PC-3 (cell line): ENCODE data around the gene MEI1. TPM values are rescaled to one million over a fixed set of nuclear protein-coding genes. Genes with fewer than 3 reads are reported as not detected.

Source experiments
- ATAC-seq: fragments of 200-7000 bp; cut with Tn5 transposase; 2 replicates; pipeline ENCODE4 v1.9.1; 2020; ENCODE audit warnings: mild to moderate bottlenecking, moderate library complexity
- BruUV-seq: library from RNA; stranded (reverse); fragments of 400-500 nt; replicated peaks from 2 replicates; lab custom pipeline; 2021; lab: Mats Ljungman, UMichigan
- CTCF ChIA-PET: fragments of 300-600 bp; sonication (Branson Sonifier 250); formaldehyde crosslinking; loops from one replicate; lab custom pipeline; 2022; ENCODE audit warnings: antibody characterized with exemption; lab: Charles Lee
- POLR2A ChIA-PET: fragments of 300-600 bp; sonication (Branson Sonifier 250); formaldehyde crosslinking; loops from one replicate; lab custom pipeline; 2022; ENCODE audit warnings: antibody characterized with exemption; ENCODE audit not compliant: unreplicated experiment; lab: Charles Lee
- DNase-seq: peaks from one replicate; pipeline ENCODE4 v3.0.0-alpha.2; 2015
- H2AFZ ChIP-seq: fragments of 300-600 bp; sonication (generic); 2 replicates; pipeline ENCODE4 v1.6.0; 2016; ENCODE audit warnings: antibody characterized with exemption, low read length
- H3F3A ChIP-seq: fragments of 300-600 bp; sonication (generic); one replicate; pipeline ENCODE4 v1.6.0; 2017; ENCODE audit warnings: antibody characterized with exemption, low read length, control low read depth, mild to moderate bottlenecking; ENCODE audit not compliant: unreplicated experiment
- H3K27ac ChIP-seq: fragments of 300-600 bp; sonication (generic); 2 replicates; pipeline ENCODE4 v1.5.1; 2016; ENCODE audit warnings: mild to moderate bottlenecking, low read length
- H3K27me3 ChIP-seq: fragments of 300-600 bp; sonication (generic); 2 replicates; pipeline ENCODE4 v1.6.1; 2016; ENCODE audit warnings: low read length, mixed read lengths
- H3K36me3 ChIP-seq: fragments of 300-600 bp; sonication (generic); 2 replicates; pipeline ENCODE4 v1.6.1; 2016; ENCODE audit warnings: low read depth, mixed run types, low read length, mixed read lengths
- H3K4me1 ChIP-seq: fragments of 300-600 bp; sonication (generic); 2 replicates; pipeline ENCODE4 v1.5.1; 2016; ENCODE audit warnings: low read length; ENCODE audit not compliant: insufficient read depth
- H3K4me2 ChIP-seq: fragments of 300-600 bp; sonication (generic); 2 replicates; pipeline ENCODE4 v1.6.0; 2016; ENCODE audit warnings: low read length
- H3K4me3 ChIP-seq: fragments of 300-600 bp; sonication (generic); 2 replicates; pipeline ENCODE4 v1.5.1; 2016; ENCODE audit warnings: mild to moderate bottlenecking, low read length, mixed read lengths
- H3K79me2 ChIP-seq: fragments of 300-600 bp; sonication (generic); 2 replicates; pipeline ENCODE4 v1.6.1; 2017; ENCODE audit warnings: low read length, mixed read lengths
- H3K9ac ChIP-seq: fragments of 300-600 bp; sonication (generic); 2 replicates; pipeline ENCODE4 v1.6.0; 2016; ENCODE audit warnings: mild to moderate bottlenecking, low read length
- H3K9me2 ChIP-seq: fragments of 300-600 bp; sonication (generic); replicated peaks from 2 replicates; pipeline ENCODE4 v1.6.1; 2016; ENCODE audit warnings: mixed run types, low read length, mixed read lengths
- H3K9me3 ChIP-seq: fragments of 300-600 bp; sonication (generic); 2 replicates; pipeline ENCODE4 v1.6.1; 2016; ENCODE audit warnings: low read length, mixed read lengths
- H4K20me1 ChIP-seq: fragments of 300-600 bp; sonication (generic); 2 replicates; pipeline ENCODE4 v1.6.1; 2016; ENCODE audit warnings: low read length, mixed read lengths
- EZH2 ChIP-seq: fragments of 300-600 bp; sonication (generic); IDR thresholded peaks from one replicate; pipeline ENCODE4 v1.6.1; 2017; ENCODE audit warnings: antibody characterized with exemption, mild to moderate bottlenecking, low read length; ENCODE audit not compliant: unreplicated experiment
- EZH2phosphoT487 ChIP-seq: fragments of 300-600 bp; sonication (generic); IDR thresholded peaks from 2 replicates; pipeline ENCODE4 v1.6.1; 2018; ENCODE audit warnings: mild to moderate bottlenecking, antibody characterized with exemption, low read length, borderline replicate concordance
- intact Hi-C: fragments of 100-400 bp; cut with micrococcal nuclease; formaldehyde crosslinking; loops from 2 replicates; pipeline ENCODE4 v1.9.0; 2023
- total RNA-seq: library from RNA; depleted of rRNA; stranded (reverse); fragments of >200 nt; gene quantifications from 2 replicates; pipeline ENCODE4 v1.2.3, GENCODE V29; 2014
- TF ChIP-seq, protein P1 (sequence below): fragments of 300-600 bp; sonication (generic); conservative IDR thresholded peaks from 2 replicates; pipeline ENCODE4 v1.5.1; 2017; ENCODE audit warnings: antibody characterized with exemption, low read depth, mild to moderate bottlenecking, low read length

MEI1 gene
- total RNA-seq, 1 experiment from 2014 or later = 1.4 TPM

DNA sequence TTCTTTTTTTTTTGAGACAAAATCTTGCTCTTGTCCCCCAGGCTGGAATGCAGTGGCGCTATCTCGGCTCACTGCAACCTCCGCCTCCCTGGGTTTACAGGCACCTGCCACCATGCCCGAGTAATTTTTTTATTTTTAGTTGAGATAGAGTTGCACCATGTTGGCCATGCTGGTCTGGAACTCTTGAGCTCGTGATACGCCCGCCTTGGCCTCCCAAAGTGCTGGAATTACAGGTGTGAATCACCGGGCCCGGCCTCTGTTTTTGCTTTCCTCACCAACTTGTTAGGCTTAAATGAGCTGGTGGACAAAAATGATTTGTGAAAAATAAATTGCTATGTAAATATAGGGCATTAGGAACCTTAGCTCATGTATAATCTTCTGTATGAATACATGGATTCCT is 3.5 kb downstream of the MEI1 start:
- Histone ChIP-seq H3K4me1 (no peaks in the 10 kb centered on the region), H3F3A (no peaks in the 10 kb centered on the region), H3K9me3 (no peaks in the 10 kb centered on the region), H3K36me3 (no peaks in the 10 kb centered on the region), H3K9me2 (no peaks in the 10 kb centered on the region), H3K4me2 (no peak overlapping the region), H3K27ac (no peak overlapping the region), H2AFZ (no peak overlapping the region), H3K9ac (no peak overlapping the region), H3K79me2 (no peaks in the 10 kb centered on the region), H4K20me1 (no peaks in the 10 kb centered on the region), H3K27me3 (no peaks in the 10 kb centered on the region), H3K4me3 (no peak overlapping the region)
- intact Hi-C loops = no loop called here
- POLR2A ChIA-PET = no interaction called here
- ATAC-seq (no peak), DNase-seq (no peak)
- no TSS peak for BruUV-seq
- CTCF ChIA-PET = no interaction called here
- TF ChIP-seq EZH2phosphoT487 = no peak
- no peak for TF ChIP-seq EZH2
- TF ChIP-seq, protein P1, sequence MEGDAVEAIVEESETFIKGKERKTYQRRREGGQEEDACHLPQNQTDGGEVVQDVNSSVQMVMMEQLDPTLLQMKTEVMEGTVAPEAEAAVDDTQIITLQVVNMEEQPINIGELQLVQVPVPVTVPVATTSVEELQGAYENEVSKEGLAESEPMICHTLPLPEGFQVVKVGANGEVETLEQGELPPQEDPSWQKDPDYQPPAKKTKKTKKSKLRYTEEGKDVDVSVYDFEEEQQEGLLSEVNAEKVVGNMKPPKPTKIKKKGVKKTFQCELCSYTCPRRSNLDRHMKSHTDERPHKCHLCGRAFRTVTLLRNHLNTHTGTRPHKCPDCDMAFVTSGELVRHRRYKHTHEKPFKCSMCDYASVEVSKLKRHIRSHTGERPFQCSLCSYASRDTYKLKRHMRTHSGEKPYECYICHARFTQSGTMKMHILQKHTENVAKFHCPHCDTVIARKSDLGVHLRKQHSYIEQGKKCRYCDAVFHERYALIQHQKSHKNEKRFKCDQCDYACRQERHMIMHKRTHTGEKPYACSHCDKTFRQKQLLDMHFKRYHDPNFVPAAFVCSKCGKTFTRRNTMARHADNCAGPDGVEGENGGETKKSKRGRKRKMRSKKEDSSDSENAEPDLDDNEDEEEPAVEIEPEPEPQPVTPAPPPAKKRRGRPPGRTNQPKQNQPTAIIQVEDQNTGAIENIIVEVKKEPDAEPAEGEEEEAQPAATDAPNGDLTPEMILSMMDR = no peak

DNA sequence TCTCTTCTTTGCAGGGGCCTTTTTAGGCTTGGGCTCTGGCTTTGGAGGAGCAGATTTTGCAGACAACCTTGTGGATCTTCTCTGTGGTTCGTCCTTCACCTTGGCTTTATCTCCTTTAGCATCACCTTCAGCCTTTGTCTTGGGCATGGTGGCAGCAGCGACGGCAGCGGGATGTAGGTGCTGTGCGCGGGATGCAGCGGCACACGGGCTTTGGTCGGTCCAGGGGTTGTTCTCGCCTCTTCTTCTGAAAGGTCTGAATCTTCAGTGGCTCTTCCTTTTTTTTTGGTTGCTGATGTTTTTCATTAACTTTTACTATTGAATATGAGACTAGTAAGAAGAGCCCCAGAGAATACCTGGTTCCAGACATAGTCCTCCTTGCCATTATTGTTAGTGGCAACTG is 10.0 kb downstream of the MEI1 start:
- no peak overlapping the region for H2AFZ ChIP-seq
- no peaks in the 10 kb centered on the region for H3K36me3 ChIP-seq
- no peaks in the 10 kb centered on the region for H3K27me3 ChIP-seq
- H3K79me2 ChIP-seq = no peaks in the 10 kb centered on the region
- H3F3A ChIP-seq = no peaks in the 10 kb centered on the region
- no peak overlapping the region for H3K4me2 ChIP-seq
- DNase-seq (no peak), ATAC-seq (no peak)
- no peaks in the 10 kb centered on the region for H3K9me2 ChIP-seq
- TF ChIP-seq, protein P1 = no peak
- TF ChIP-seq EZH2phosphoT487 (no peak), EZH2 (no peak)
- intact Hi-C loops = no loop called here
- H3K9ac ChIP-seq = no peak overlapping the region
- CTCF ChIA-PET = no interaction called here
- no peak overlapping the region for H3K4me3 ChIP-seq
- H3K9me3 ChIP-seq = no peaks in the 10 kb centered on the region
- H4K20me1 ChIP-seq = no peaks in the 10 kb centered on the region
- BruUV-seq = no TSS peak
- H3K4me1 ChIP-seq = no peaks in the 10 kb centered on the region
- H3K27ac ChIP-seq = no peak overlapping the region
- POLR2A ChIA-PET = no interaction called here

DNA sequence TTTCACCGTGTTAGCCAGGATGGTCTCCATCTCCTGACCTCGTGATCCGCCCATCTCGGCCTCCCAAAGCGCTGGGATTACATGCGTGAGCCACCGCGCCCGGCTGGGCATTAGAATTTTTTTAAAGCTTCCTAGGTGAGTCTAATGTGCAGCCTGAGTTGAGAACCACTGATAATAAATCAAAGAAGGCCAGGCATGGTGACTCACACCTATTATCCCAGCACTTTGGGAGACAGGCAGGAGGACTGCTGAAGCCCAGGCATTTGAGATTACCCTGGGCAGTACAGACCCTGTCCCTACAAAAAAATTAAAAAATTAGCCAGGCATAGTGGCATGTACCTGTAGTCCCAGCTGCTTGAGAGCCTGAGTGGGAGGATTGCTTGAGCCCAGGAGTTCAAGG is 13.7 kb downstream of the MEI1 start:
- H3K9ac ChIP-seq = no peak overlapping the region
- no peak overlapping the region for H3K27ac ChIP-seq
- H4K20me1 ChIP-seq = no peaks in the 10 kb centered on the region
- POLR2A ChIA-PET = no interaction called here
- H3F3A ChIP-seq = no peaks in the 10 kb centered on the region
- H3K36me3 ChIP-seq = no peaks in the 10 kb centered on the region
- no TSS peak for BruUV-seq
- intact Hi-C loops = no loop called here
- no peaks in the 10 kb centered on the region for H3K79me2 ChIP-seq
- no peaks in the 10 kb centered on the region for H3K27me3 ChIP-seq
- CTCF ChIA-PET = no interaction called here
- no peak overlapping the region for H3K4me2 ChIP-seq
- DNase-seq = peak; percentile 21
- no peak overlapping the region for H3K4me3 ChIP-seq
- TF ChIP-seq EZH2 (no peak), EZH2phosphoT487 (no peak)
- TF ChIP-seq, protein P1 = no peak
- no peak overlapping the region for H2AFZ ChIP-seq
- ATAC-seq = peak; percentile 45; the same call in 1 of the 2 replicates
- no peaks in the 10 kb centered on the region for H3K9me3 ChIP-seq
- no peaks in the 10 kb centered on the region for H3K9me2 ChIP-seq
- H3K4me1 ChIP-seq = no peaks in the 10 kb centered on the region
